HG02798 (cell line): Measurements from ENCODE around the gene MTERF2.
A peak's percentile ranks its signal among the peaks of the same experiment; 100 is the strongest.

Experiments
- ATAC-seq: cut with Tn5 transposase; IDR thresholded peaks from one replicate; pipeline ENCODE4 v1.9.1; 2021; ENCODE audit warnings: mild to moderate bottlenecking; ENCODE audit not compliant: unreplicated experiment, poor library complexity

Gene MTERF2

DNA sequence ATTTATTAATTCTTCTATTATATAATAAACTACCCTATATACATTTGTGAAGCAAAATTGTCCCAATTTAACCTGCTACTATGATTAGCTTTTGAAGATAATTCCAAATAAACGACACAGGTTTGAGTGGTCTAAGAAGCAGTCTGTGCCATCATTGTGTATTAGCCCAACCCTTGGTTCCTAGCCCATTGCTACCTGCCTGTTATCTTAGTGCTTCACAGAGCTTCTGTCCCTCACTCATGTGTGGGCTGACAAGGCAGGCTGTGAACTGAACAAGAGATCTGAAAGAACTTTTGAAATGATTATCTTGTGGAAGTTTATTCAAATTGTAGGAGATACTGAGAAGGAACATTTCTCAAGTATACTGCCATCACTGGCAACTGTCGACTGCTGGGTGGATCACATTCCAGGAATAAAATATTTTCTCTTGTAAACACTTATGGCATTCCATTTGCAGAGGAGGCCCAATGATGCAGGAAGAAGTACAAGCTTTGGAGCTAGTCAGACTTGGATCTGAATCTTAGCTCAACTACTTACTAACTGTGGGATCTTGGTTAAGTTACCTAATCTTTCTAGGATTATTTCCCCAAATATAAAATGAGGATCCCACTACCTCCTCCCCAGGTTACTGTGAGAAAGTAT is 7.8 kb upstream of the MTERF2 start:
- no peak for ATAC-seq

DNA sequence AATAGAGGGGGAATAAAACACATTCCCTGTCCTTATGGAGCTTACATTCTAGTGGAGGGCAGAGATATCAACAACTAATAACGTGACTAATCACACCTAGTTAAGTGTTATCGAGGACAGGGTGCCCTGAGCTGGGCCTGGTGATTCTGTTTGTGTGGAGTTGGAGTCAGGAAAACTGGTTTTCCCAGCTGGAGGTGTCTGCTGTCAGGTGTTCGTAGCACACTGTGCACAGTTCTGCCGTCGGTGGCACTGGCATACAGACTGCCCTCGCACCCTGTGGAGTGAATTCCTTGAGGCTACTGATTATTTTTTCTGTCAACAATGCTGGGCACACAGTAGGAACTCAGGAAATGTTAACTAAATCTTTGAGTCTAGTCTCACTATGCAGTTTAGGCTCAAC is 900 bp upstream of the MTERF2 start:
- no peak for ATAC-seq

- ATAC-seq: no peak
Measured at GRCh38 chr12:106986135-106986534, 811 bp downstream of the MTERF2 start.

DNA sequence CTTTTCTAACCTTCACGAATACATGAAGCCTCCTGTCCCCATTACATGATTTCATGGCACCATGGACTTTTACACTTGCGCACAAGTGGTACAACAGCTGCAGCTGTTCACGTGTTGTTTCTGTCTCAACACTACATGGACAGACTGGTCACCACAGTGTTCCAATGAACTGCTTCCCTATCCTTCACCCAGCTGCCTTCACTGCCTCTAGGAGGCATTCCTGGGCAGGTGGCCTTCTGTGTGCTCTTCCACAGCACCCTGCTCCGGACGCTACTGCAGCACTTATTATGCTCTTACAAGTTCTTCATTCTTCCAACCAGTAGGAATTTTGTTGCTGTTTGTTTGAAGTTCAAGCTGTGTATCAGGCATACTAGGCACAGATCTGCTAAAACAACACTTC is 1.5 kb downstream of the MTERF2 start:
- ATAC-seq: no peak

DNA sequence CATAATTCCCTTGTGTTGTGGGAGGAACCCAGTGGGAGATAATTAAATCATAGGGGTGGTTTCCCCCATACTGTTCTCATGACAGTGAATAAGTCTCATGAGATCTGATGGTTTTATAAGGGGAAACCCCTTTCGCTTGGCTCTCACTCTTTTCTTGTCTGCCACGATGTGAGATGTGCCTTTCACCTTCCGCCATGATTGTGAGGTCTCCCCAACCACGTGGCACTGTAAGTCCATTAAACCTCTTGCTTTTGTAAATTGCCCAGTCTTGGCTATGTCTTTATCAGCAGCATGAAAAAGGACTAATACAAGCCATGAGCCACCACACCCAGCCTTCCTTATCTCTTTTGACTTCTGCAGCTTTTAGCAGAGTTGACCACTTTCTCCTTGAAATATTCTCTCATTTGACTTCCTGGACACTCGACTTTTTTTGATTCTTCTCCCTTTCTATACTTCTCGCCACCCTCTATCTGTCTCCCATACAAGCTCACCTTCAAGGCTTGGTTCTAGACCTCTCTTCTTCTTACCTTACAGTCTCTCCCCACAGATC is 2.3 kb downstream of the MTERF2 start:
- no peak for ATAC-seq

DNA sequence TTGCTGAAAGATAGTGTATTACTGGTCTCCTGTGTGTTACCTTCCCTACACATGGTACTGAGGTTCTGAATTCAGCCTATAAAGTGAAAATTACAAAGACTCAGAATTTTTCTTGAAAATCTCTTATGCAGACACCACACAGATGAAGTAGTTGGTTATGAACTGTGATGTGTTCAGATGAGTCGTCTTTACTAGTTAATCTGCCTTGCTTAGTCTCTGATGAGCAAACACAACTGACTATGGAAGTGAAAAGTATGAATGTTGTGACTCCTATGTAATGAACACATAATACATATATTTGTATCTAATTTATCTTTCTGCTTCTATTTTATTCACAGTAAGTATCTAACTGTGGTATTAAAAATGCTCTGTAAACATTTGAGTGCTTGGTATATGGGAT is 4.7 kb downstream of the MTERF2 start:
- no peak for ATAC-seq

GRCh38 chr12:106981788-106982187 is 5.2 kb downstream of the MTERF2 start:
- ATAC-seq: no peak

DNA sequence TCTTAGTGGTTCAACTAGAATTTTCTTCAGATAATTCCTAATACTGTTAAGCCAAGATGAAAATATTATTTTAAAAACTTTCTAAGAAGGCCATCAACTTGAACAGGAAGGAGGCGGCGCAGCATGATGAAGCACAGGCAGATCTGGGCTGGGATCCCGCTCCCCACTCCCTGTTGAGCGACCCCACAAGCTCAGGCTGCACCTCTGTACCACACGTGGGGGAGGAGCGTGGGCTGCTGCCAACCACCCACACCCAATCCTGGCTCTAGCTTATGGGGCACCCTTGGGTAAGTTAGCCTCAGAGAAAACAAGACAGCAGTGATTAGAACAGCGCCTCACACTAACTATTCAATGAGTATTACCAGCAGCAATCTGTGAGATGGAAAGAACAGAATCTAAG is 6.0 kb downstream of the MTERF2 start:
- no peak for ATAC-seq

- ATAC-seq: no peak
Measured at GRCh38 chr12:106978035-106978800, 8.7 kb downstream of the MTERF2 start.

DNA sequence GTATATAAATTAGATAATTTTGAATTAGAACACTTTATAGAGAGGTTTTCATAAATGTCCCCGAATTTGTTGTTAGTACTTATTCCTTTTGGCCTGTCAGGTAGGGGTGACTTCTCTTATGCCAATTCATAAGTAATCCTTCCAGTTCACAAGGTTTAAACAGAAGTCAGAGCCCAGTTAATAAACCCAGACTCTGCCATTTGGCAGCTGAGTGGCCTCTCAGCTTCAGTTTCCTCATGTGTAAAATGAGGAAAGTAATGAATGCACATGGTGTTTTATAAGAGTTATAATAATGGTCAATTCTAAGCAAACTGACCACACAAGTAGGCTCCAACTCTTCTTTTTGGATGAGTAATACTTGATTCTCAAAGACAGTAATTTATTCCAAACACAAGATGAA is 10.3 kb downstream of the MTERF2 start:
- ATAC-seq: no peak

DNA sequence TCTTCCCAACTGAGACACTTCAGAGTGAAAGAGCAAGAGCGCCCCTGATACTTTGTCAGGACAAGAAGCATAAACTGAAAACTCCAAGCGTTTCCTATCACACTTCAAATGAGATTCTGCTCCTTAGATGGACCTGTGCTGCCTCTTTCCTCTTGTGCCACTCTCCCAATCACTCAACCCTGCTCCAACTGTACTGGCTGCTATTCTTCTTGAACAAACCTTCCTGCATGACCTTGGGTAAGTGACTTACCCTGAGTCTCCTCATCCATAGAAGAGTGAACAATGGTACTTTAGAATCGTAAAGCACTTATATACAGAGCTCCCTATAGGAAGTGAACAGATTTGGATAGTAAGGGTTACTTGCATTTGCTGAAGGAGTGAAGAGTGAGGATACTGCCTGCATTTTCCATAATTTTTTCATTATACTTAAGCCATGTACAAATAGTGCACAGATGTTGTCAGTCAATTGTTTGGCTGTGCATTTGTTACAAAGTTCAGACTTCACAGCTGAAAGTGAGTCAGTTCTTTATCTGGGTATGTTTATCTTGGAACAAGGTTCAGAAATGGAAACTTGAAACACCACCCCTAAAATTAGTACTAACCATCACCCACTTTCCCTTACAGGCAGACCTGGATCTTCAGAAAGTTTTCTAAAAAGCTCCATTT is 10.8 kb downstream of the MTERF2 start:
- no peak for ATAC-seq

DNA sequence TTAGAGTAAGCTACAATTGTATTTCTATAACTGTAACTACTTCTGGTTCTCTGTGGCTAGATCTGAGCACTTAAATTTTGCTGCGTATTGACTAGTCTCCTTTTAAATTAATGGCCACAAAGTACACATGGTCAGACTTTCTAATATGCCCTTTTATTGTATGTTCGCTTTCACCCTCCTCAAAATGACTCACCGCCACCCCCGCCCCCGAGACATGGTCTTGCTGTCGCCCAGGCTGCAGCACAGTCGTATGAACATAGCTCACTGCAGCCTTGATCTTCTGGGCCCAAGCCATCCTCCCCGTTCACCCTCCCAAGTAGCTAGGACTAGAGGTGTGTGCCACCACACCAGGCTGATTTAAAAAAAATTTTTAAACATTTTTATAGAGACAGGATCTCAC is 11.8 kb downstream of the MTERF2 start:
- no peak for ATAC-seq

GRCh38 chr12:106974511-106974910 is 12.4 kb downstream of the MTERF2 start:
- ATAC-seq: peak; percentile 70

DNA sequence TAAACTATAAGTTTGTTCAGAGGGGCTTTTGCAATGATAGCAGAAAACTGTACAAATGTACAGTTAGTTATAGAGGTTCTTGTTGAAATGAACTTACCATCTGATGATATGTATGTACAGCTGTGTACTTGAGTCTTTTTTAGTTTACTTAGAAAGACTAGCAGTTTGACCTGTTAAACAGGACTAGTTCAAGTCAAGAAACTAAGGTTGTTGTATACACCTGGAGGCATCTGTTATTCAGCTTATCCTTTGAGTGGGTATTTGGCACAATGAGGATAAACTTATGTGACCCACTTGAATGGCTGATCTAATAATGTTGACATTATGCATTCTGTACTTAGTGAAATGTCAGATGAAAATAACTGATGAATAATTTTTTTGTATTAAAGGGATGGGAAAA is 13.4 kb downstream of the MTERF2 start:
- no peak for ATAC-seq

GRCh38 chr12:106971065-106971464 is 15.9 kb downstream of the MTERF2 start:
- no peak for ATAC-seq

DNA sequence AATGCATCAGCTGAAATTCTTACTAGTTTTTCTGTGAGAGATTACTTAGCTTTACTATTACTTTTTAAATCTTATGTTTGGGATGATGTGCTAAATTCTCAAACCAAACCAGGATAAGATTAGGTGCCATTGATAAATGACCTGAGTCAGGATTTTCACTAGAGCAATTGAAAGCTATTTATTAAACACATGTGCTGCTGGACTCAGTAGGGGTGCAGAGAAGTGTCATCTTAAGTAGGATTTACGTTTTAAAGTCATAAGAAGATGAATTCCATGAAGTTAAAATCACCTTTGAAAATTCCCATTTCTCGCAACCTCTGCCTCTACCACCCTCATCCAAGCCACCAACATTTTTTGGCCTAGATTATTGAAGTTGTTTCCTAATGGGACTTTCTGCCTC is 22.4 kb downstream of the MTERF2 start:
- no peak for ATAC-seq

DNA sequence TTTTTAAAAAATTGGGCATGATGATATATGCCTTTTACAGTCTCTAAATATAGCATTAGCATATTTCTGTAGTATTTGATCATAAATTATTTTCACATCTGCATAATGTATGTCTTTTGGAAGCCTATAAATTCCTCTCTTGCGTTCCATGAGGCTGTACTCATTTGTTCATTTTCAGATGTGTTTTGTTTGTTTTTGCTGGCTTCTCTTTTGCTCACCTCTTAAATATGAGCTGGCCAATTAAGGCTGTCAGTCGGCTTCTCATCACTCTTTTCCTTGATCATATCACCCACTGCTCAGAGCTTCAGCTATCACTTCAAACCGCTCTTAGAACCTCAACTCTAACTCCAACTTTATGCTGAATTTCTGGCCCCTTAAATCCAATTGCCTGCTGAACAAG is 24.7 kb downstream of the MTERF2 start:
- ATAC-seq: no peak

GRCh38 chr12:106960443-106960842 is 26.5 kb downstream of the MTERF2 start:
- no peak for ATAC-seq

GRCh38 chr12:106957583-106957982 is 29.4 kb downstream of the MTERF2 start:
- no peak for ATAC-seq

- ATAC-seq: peak; percentile 33
Measured at GRCh38 chr12:106956048-106956578, 30.8 kb downstream of the MTERF2 start.
